ENCODE results near the gene SSH2. TPM values are rescaled to one million over a fixed set of nuclear protein-coding genes. Genes with fewer than 3 reads are reported as not detected.

The SSH2 gene
- total and polyA plus RNA-seq, 2 experiments from 2014 or later = 9.9 to 12.7 TPM

- 29% methylated on average over 1 of the region's 1 CpG for WGBS (ENCODE audit: low lambda C conversion rate, missing lambda C conversion rate)
- no peaks in the 10 kb centered on the region for H3K36me3 ChIP-seq (replicated peaks; ENCODE audit: insufficient read depth, low read depth)
- H4K20me1 ChIP-seq (ENCODE audit: insufficient read depth, poor library complexity, severe bottlenecking) = no peaks in the 10 kb centered on the region
- H3K9me2 ChIP-seq (replicated peaks; ENCODE audit: insufficient read depth) = no peaks in the 10 kb centered on the region
- peaks cover 6% of the 10 kb centered on the region for H3K4me1 ChIP-seq (ENCODE audit: insufficient read depth)
- H3K4me3 ChIP-seq = no peak overlapping the region
- H3K27ac ChIP-seq = peak overlapping the region; percentile 32
- DNase-seq (ENCODE audit: low spot score) = peak; percentile 33
- H3K79me2 ChIP-seq = no peaks in the 10 kb centered on the region
- H3K4me2 ChIP-seq = no peak overlapping the region
- no peaks in the 10 kb centered on the region for H3K9me3 ChIP-seq (ENCODE audit: low read depth)
- no peaks in the 10 kb centered on the region for H3K27me3 ChIP-seq
- no peak overlapping the region for H2AFZ ChIP-seq
- no peak for TF ChIP-seq EZH2phosphoT487 (IDR thresholded peaks at IDR 0.05; ENCODE audit: low read depth, severe bottlenecking, unreplicated experiment)
- TF ChIP-seq CTCF (IDR thresholded peaks at IDR 0.05; ENCODE audit: poor library complexity) = no peak
- TF ChIP-seq EZH2 (IDR thresholded peaks at IDR 0.05; ENCODE audit: borderline replicate concordance) = no peak
Measured at GRCh38 chr17:29663155-29663554, 266.9 kb downstream of the SSH2 start.

GRCh38 chr17:29661213-29661612, 268.8 kb downstream of the SSH2 start:
- WGBS (ENCODE audit: low lambda C conversion rate, missing lambda C conversion rate) = 61% methylated on average over 2 of the region's 2 CpGs
- Histone ChIP-seq H3K79me2 (no peaks in the 10 kb centered on the region), H3K27me3 (no peaks in the 10 kb centered on the region), H3K9me3 (ENCODE audit: low read depth) (no peaks in the 10 kb centered on the region), H3K4me1 (ENCODE audit: insufficient read depth) (peaks cover 6% of the 10 kb centered on the region), H4K20me1 (ENCODE audit: insufficient read depth, poor library complexity, severe bottlenecking) (no peaks in the 10 kb centered on the region), H3K9me2 (replicated peaks; ENCODE audit: insufficient read depth) (no peaks in the 10 kb centered on the region), H3K36me3 (replicated peaks; ENCODE audit: insufficient read depth, low read depth) (no peaks in the 10 kb centered on the region), H2AFZ (no peak overlapping the region), H3K4me3 (no peak overlapping the region), H3K4me2 (no peak overlapping the region), H3K27ac (no peak overlapping the region)
- no peak for DNase-seq (ENCODE audit: low spot score)
- no peak for TF ChIP-seq CTCF (IDR thresholded peaks at IDR 0.05; ENCODE audit: poor library complexity)
- TF ChIP-seq EZH2 (IDR thresholded peaks at IDR 0.05; ENCODE audit: borderline replicate concordance) = no peak
- no peak for TF ChIP-seq EZH2phosphoT487 (IDR thresholded peaks at IDR 0.05; ENCODE audit: low read depth, severe bottlenecking, unreplicated experiment)

- Histone ChIP-seq H4K20me1 (ENCODE audit: insufficient read depth, poor library complexity, severe bottlenecking) (no peaks in the 10 kb centered on the region), H3K27me3 (no peaks in the 10 kb centered on the region), H3K27ac (no peak overlapping the region), H3K4me3 (no peak overlapping the region), H3K4me1 (ENCODE audit: insufficient read depth) (no peaks in the 10 kb centered on the region), H2AFZ (no peak overlapping the region), H3K36me3 (replicated peaks; ENCODE audit: insufficient read depth, low read depth) (no peaks in the 10 kb centered on the region), H3K9me2 (replicated peaks; ENCODE audit: insufficient read depth) (no peaks in the 10 kb centered on the region), H3K9me3 (ENCODE audit: low read depth) (no peaks in the 10 kb centered on the region), H3K4me2 (no peak overlapping the region), H3K79me2 (no peaks in the 10 kb centered on the region)
- DNase-seq (ENCODE audit: low spot score) = no peak
- TF ChIP-seq CTCF (IDR thresholded peaks at IDR 0.05; ENCODE audit: poor library complexity) (no peak), EZH2 (IDR thresholded peaks at IDR 0.05; ENCODE audit: borderline replicate concordance) (no peak), EZH2phosphoT487 (IDR thresholded peaks at IDR 0.05; ENCODE audit: low read depth, severe bottlenecking, unreplicated experiment) (no peak)
- 85% methylated on average over 2 of the region's 2 CpGs for WGBS (ENCODE audit: low lambda C conversion rate, missing lambda C conversion rate)
Measured at GRCh38 chr17:29659155-29659554, 270.9 kb downstream of the SSH2 start.

GRCh38 chr17:29655323-29655722, 274.7 kb downstream of the SSH2 start:
- H3K9me2 ChIP-seq (replicated peaks; ENCODE audit: insufficient read depth) = no peaks in the 10 kb centered on the region
- H3K4me3 ChIP-seq = no peak overlapping the region
- no peaks in the 10 kb centered on the region for H3K9me3 ChIP-seq (ENCODE audit: low read depth)
- no peak for DNase-seq (ENCODE audit: low spot score)
- H3K27ac ChIP-seq = no peak overlapping the region
- no peaks in the 10 kb centered on the region for H3K79me2 ChIP-seq
- TF ChIP-seq EZH2phosphoT487 (IDR thresholded peaks at IDR 0.05; ENCODE audit: low read depth, severe bottlenecking, unreplicated experiment) (no peak), CTCF (IDR thresholded peaks at IDR 0.05; ENCODE audit: poor library complexity) (no peak), EZH2 (IDR thresholded peaks at IDR 0.05; ENCODE audit: borderline replicate concordance) (no peak)
- no peaks in the 10 kb centered on the region for H3K36me3 ChIP-seq (replicated peaks; ENCODE audit: insufficient read depth, low read depth)
- no peaks in the 10 kb centered on the region for H3K4me1 ChIP-seq (ENCODE audit: insufficient read depth)
- H4K20me1 ChIP-seq (ENCODE audit: insufficient read depth, poor library complexity, severe bottlenecking) = no peaks in the 10 kb centered on the region
- 92% methylated on average over 6 of the region's 6 CpGs for WGBS (ENCODE audit: low lambda C conversion rate, missing lambda C conversion rate)
- no peak overlapping the region for H3K4me2 ChIP-seq
- no peaks in the 10 kb centered on the region for H3K27me3 ChIP-seq
- no peak overlapping the region for H2AFZ ChIP-seq
